Cardiac fibroblast (primary cell): ENCODE results near the gene ZNF516.

ENCODE experiments used
- DNase-seq, 2 donors: peaks; one replicate each; pipeline versions ENCODE4 v3.0.0 to v3.0.0-alpha.2; 2010; ENCODE audit warnings: low read depth in 2 of 2
- H3K4me3 ChIP-seq, 2 donors: replicated peaks in 1 of 2; 1 replicate in 1 of 2; 2 replicates in 1 of 2; pipeline ENCODE4 v1.5.1; 2011; ENCODE audit warnings: low read depth in 2 of 2, low read length in 2 of 2, mild to moderate bottlenecking in 2 of 2, moderate library complexity in 1 of 2
- CTCF ChIP-seq: IDR thresholded peaks from one replicate; pipeline ENCODE4 v1.5.1; 2011; ENCODE audit warnings: low read depth, mild to moderate bottlenecking, low read length, inconsistent platforms

ZNF516 gene

DNA sequence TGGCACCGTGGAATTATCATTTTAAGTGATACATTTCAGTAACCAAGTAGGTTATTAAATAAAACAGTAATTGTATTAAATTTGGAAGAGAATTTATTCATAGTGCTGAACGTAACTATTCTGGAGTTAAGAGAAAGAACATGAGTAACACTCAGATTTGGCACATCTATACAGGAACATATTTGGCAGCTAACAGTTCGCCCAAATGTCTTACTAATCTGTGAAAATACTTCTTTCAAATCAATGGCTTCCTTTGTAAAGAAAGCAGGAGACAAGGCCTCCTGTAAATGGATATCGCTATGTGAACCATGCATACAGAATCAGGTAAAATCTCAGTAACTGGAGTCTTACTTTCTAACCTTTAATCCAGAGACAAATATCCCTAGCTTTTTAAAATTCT is 64.4 kb downstream of the ZNF516 start:
- peak; percentile 51 to 66 for DNase-seq
- H3K4me3 ChIP-seq: no peak overlapping the region
- no peak for TF ChIP-seq CTCF

DNA sequence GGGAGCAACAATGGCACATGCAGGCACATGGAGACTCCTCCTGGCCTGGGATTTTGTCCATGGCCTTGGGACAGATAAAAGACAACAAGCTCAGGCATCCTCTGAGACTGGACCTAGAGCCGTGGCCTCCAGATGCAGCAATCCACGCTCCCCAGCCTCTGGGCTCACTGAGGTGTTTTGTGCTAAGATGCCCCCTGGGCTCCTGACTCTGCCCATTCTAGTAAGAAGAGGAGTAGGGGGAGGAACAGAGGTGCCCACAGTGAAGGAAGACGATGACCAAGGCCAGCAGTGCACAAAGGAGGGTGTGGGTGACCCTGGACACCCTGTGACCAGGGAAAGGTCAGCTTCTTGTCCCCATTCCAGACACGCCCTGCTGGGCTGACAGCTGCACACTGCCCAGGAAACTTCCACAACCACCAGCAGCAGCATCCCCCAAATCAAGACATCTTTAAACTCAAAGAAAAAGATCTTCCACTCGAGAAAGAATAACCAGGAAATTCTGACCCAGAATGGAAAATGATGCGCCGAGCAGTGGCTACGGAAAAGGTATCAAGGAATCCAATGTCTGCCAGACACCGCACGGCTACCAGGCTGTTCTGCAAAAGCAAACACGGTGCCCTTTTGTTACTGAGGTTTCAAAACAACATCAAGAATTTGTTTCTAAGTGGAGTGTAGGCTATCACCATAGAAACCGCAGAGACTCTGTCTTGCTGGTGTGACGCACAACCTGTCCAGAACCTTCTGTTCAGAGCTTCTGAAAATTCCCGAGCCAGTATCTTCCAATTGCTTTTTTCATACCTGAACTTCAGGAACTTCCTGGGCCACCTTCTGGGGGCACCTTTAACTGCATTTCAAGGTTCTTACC is 65.5 kb downstream of the ZNF516 start:
- no peak for TF ChIP-seq CTCF
- no peak overlapping the region for H3K4me3 ChIP-seq
- DNase-seq: peak in 1 of 2 donors; percentile 37

DNA sequence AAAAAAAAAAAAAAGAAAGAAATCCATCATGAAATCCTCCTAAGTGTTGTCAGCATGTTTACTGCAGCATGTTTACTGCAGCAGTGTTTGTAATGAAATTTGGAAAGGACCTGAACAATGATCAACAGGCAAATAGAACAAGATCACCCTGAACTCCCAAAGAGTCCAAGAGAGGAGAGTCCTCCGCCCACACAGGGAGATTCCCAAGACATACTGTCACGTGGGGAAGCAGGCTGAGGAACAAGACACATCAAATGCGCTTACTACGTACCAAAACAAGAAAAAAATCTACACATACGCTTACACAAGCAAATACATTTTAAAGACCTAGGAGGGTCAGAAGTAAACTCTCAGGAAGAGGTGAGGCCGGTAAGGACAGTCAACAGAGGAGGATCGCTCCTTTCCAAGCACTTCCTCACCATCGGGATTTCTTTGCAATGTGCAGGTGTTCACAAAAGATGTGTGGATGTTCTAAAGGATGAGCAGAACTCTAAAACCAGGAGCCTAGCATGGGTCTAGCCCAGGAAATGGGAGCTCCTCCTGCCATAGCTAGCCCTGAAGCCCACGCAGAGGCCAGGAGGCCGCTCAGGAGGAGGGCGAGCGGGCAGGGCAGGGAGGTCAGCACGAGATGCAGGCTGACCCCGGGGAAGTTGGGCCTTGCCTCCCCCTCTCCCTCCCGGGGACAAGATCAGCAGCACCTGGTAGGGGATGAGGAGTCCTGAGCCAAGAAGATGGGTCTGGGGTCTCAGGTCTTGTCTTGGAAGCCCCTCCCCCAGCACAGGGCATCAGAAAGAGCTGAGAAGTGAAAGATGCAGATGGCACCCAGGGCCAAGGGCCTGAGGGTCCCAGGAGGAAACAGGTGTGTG is 66.4 kb downstream of the ZNF516 start:
- TF ChIP-seq CTCF: no peak
- peak in 1 of 2 donors; percentile 38 for DNase-seq
- H3K4me3 ChIP-seq: no peak overlapping the region

DNA sequence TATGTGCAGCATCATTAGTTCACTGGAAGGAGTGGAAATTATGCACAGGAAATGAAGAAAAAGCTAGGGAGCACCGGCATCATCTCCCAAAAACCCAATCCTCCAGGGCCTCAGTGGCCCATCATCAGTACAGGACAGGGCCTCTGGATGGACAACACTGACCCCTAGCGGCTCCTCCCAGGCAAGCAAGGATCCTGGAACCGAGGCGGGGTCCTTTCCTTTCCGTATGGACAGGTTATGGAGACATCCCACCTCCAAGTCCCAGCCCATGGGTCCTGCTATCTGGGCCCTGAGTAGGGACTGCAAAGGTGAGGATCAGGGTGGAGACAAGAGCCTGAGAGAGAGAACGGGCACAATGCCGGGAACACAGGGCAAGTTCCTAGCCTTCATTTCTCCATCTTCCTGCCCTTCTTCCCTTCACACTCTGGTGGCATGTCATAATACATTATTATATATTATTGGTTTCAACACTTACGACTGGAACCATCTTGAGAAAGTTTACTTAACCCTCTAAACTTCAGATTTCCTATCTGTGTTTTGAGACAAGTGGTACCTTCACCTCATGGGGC is 68.2 kb downstream of the ZNF516 start:
- peak in 1 of 2 donors; percentile 42 for DNase-seq
- TF ChIP-seq CTCF: peak; percentile 77
- H3K4me3 ChIP-seq: no peak overlapping the region

GRCh38 chr18:76425146-76426131 is 69.6 kb downstream of the ZNF516 start:
- TF ChIP-seq CTCF: no peak
- no peak overlapping the region for H3K4me3 ChIP-seq
- no peak for DNase-seq

GRCh38 chr18:76422838-76423237 is 72.2 kb downstream of the ZNF516 start:
- H3K4me3 ChIP-seq: no peak overlapping the region
- DNase-seq: no peak
- TF ChIP-seq CTCF: no peak
